Measurements from ENCODE around the gene GDF10. TPM values are rescaled to one million over a fixed set of nuclear protein-coding genes. Genes with fewer than 3 reads are reported as not detected.

GDF10 gene
- total and polyA plus RNA-seq, 2 of the 13 experiments (the other 11 are each of a cell fraction or from before 2014, with no cell fraction given) = 0.03 TPM; not detected in 1

- no peak overlapping the region for H2AFZ ChIP-seq (ENCODE audit: low read length)
- TF ChIP-seq, protein P1, sequence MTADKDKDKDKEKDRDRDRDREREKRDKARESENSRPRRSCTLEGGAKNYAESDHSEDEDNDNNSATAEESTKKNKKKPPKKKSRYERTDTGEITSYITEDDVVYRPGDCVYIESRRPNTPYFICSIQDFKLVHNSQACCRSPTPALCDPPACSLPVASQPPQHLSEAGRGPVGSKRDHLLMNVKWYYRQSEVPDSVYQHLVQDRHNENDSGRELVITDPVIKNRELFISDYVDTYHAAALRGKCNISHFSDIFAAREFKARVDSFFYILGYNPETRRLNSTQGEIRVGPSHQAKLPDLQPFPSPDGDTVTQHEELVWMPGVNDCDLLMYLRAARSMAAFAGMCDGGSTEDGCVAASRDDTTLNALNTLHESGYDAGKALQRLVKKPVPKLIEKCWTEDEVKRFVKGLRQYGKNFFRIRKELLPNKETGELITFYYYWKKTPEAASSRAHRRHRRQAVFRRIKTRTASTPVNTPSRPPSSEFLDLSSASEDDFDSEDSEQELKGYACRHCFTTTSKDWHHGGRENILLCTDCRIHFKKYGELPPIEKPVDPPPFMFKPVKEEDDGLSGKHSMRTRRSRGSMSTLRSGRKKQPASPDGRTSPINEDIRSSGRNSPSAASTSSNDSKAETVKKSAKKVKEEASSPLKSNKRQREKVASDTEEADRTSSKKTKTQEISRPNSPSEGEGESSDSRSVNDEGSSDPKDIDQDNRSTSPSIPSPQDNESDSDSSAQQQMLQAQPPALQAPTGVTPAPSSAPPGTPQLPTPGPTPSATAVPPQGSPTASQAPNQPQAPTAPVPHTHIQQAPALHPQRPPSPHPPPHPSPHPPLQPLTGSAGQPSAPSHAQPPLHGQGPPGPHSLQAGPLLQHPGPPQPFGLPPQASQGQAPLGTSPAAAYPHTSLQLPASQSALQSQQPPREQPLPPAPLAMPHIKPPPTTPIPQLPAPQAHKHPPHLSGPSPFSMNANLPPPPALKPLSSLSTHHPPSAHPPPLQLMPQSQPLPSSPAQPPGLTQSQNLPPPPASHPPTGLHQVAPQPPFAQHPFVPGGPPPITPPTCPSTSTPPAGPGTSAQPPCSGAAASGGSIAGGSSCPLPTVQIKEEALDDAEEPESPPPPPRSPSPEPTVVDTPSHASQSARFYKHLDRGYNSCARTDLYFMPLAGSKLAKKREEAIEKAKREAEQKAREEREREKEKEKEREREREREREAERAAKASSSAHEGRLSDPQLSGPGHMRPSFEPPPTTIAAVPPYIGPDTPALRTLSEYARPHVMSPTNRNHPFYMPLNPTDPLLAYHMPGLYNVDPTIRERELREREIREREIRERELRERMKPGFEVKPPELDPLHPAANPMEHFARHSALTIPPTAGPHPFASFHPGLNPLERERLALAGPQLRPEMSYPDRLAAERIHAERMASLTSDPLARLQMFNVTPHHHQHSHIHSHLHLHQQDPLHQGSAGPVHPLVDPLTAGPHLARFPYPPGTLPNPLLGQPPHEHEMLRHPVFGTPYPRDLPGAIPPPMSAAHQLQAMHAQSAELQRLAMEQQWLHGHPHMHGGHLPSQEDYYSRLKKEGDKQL (CRISPR knock-in tag; IDR thresholded peaks at IDR 0.05; ENCODE audit: low read depth) = no peak
- TF ChIP-seq HDAC1 (CRISPR knock-in tag; IDR thresholded peaks at IDR 0.05) = no peak
- TF ChIP-seq PHF20 (CRISPR knock-in tag; IDR thresholded peaks at IDR 0.05) = no peak
- TF ChIP-seq TBP (CRISPR knock-in tag; IDR thresholded peaks at IDR 0.05) = no peak
- no peak for TF ChIP-seq STAT5B (CRISPR knock-in tag; IDR thresholded peaks at IDR 0.05)
- no peak for TF ChIP-seq MIER3 (CRISPR knock-in tag; IDR thresholded peaks at IDR 0.05; ENCODE audit: borderline replicate concordance)
- TF ChIP-seq KLF15 (CRISPR knock-in tag; IDR thresholded peaks at IDR 0.05; ENCODE audit: borderline replicate concordance) = no peak
- TF ChIP-seq ZNF616 (CRISPR knock-in tag; IDR thresholded peaks at IDR 0.05; ENCODE audit: low read depth) = no peak
- TF ChIP-seq, protein P2, sequence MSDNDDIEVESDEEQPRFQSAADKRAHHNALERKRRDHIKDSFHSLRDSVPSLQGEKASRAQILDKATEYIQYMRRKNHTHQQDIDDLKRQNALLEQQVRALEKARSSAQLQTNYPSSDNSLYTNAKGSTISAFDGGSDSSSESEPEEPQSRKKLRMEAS (IDR thresholded peaks at IDR 0.05) = no peak
- no peak for TF ChIP-seq CREBL2 (CRISPR knock-in tag; IDR thresholded peaks at IDR 0.05; ENCODE audit: borderline replicate concordance)
- no peak for TF ChIP-seq MATR3 (CRISPR knock-in tag; IDR thresholded peaks at IDR 0.05)
- TF ChIP-seq PHF5A (CRISPR knock-in tag; IDR thresholded peaks at IDR 0.05; ENCODE audit: low read depth, unreplicated experiment) = no peak
- TF ChIP-seq SP5 (CRISPR knock-in tag; IDR thresholded peaks at IDR 0.05; ENCODE audit: borderline replicate concordance, low read depth) = no peak
- no peak for TF ChIP-seq ZBTB4 (CRISPR knock-in tag; IDR thresholded peaks at IDR 0.05; ENCODE audit: borderline replicate concordance)
- TF ChIP-seq JUNB (CRISPR knock-in tag; IDR thresholded peaks at IDR 0.05; ENCODE audit: borderline replicate concordance) = no peak
- in situ Hi-C loops (cut with HindIII; ENCODE audit: extremely low pct_ligation_motif_present, low pct_unique_long_range_greater_than_20kb) (no loop called here), intact Hi-C loops (cut with micrococcal nuclease; ENCODE audit: unreplicated experiment) (no loop called here)
- H3K4me3 ChIP-seq (replicated peaks in 1 of 3; ENCODE audit: insufficient read depth in 1 of 3, low read depth in 2 of 3, low read length in 3 of 3) = no peak overlapping the region
- H3K4me1 ChIP-seq (ENCODE audit: insufficient read depth, low read length) = peaks cover 12% of the 10 kb centered on the region; the same call in 1 of the 2 replicates
- H3K9ac ChIP-seq (ENCODE audit: insufficient read depth, low read depth, low read length) = no peak overlapping the region
- ATAC-seq (no peak), FAIRE-seq (no peak), DNase-seq (ENCODE audit: low spot score) (no peak)
- H4K20me1 ChIP-seq (ENCODE audit: insufficient read depth, low read length) = no peaks in the 10 kb centered on the region
- no peaks in the 10 kb centered on the region for H3K79me2 ChIP-seq (ENCODE audit: insufficient read depth, low read length)
- 40% methylated on average over 5 of the region's 5 CpGs for WGBS (ENCODE audit: low lambda C conversion rate)
- no TSS peak for BruUV-seq (replicated peaks)
- no peaks in the 10 kb centered on the region for H3K36me3 ChIP-seq (replicated peaks in 1 of 2; ENCODE audit: control insufficient read depth in 1 of 2, insufficient read depth in 2 of 2, low read length in 2 of 2)
- POLR2A ChIA-PET = no interaction called here
- no peak overlapping the region for H3K27ac ChIP-seq (ENCODE audit: extremely low read length, insufficient read depth, low read length)
- peaks cover 0 to 3% of the 10 kb centered on the region in 2 experiments; a peak in 1 of 5 replicates for H3K27me3 ChIP-seq (ENCODE audit: control insufficient read depth in 1 of 2, insufficient read depth in 2 of 2, low read length in 2 of 2)
- CTCF ChIA-PET (ENCODE audit: low intra/inter-chr PET ratio, low total read pairs) = no interaction called here
- no peaks in the 10 kb centered on the region for H3K9me3 ChIP-seq (ENCODE audit: low read length)
- no peak overlapping the region for H3K4me2 ChIP-seq (ENCODE audit: low read depth, low read length)
These were observed 38.4 kb upstream of the GDF10 start for GRCh38 chr10:47261556-47261955.

All from HepG2 (cell line).